Activated CD4-positive, alpha-beta T cell treated with anti-CD3 and anti-CD28 coated beads, Interleukin-2, amount 50 U/mL, for 4 hours (primary cell): ENCODE measurements around the gene ZMIZ1.
A peak's percentile ranks its signal among the peaks of the same experiment; 100 is the strongest.

Experiments
- DNase-seq, 2 experiments: peaks; one replicate each; pipeline ENCODE4 v3.0.0-alpha.2; 2020

Gene ZMIZ1

GRCh38 chr10:79052291-79053080 lies 16.3 kb upstream of the ZMIZ1 start:
- DNase-seq, result no peak

- no peak for DNase-seq
These were observed 15.7 kb upstream of the ZMIZ1 start for GRCh38 chr10:79053081-79053434.

GRCh38 chr10:79053481-79054202 lies 15.1 kb upstream of the ZMIZ1 start:
- DNase-seq, result no peak

GRCh38 chr10:79054203-79055099 lies 14.3 kb upstream of the ZMIZ1 start:
- DNase-seq, result no peak

GRCh38 chr10:79055100-79055782 lies 13.5 kb upstream of the ZMIZ1 start:
- no peak for DNase-seq

- DNase-seq, result no peak
These were observed 12.9 kb upstream of the ZMIZ1 start for GRCh38 chr10:79055892-79056291.

GRCh38 chr10:79056361-79056735 lies 12.4 kb upstream of the ZMIZ1 start:
- no peak for DNase-seq

- DNase-seq, result no peak
These were observed 11.9 kb upstream of the ZMIZ1 start for GRCh38 chr10:79056736-79057391.

- DNase-seq, result no peak
These were observed 11.1 kb upstream of the ZMIZ1 start for GRCh38 chr10:79057481-79058275.

- no peak for DNase-seq
These were observed 9.6 kb upstream of the ZMIZ1 start for GRCh38 chr10:79058899-79059841.

- DNase-seq, result no peak
These were observed 8.8 kb upstream of the ZMIZ1 start for GRCh38 chr10:79059859-79060379.

- no peak for DNase-seq
These were observed 8.0 kb upstream of the ZMIZ1 start for GRCh38 chr10:79060641-79061255.

GRCh38 chr10:79061441-79062315 lies 7.1 kb upstream of the ZMIZ1 start:
- no peak for DNase-seq

- DNase-seq, result no peak
These were observed 5.7 kb upstream of the ZMIZ1 start for GRCh38 chr10:79063071-79063491.

- DNase-seq, result peak in 1 of 2 experiments; percentile 28
These were observed 4.9 kb upstream of the ZMIZ1 start for GRCh38 chr10:79063661-79064492.

- no peak for DNase-seq
These were observed 3.6 kb upstream of the ZMIZ1 start for GRCh38 chr10:79065091-79065551.

- no peak for DNase-seq
These were observed 2.9 kb upstream of the ZMIZ1 start for GRCh38 chr10:79065853-79066252.
